Lung (tissue), 12 donors: ENCODE measurements around the gene ADNP2. TPM values are rescaled to one million over a fixed set of nuclear protein-coding genes. Genes with fewer than 3 reads are reported as not detected.

Experiments
- ATAC-seq: fragments of 200-7000 bp; cut with Tn5 transposase; one replicate; pipeline ENCODE4 v1.9.1; 2020; ENCODE audit warnings: moderate number of reproducible peaks; ENCODE audit not compliant: insufficient read depth, low FRiP score
- DNase-seq, 3 donors: peaks; one replicate each; pipeline ENCODE4 v3.0.0-alpha.2; 2013 to 2017
- H3K27ac ChIP-seq, 2 donors: one replicate each; pipeline ENCODE4 v1.5.1; 2013; ENCODE audit warnings: mild to moderate bottlenecking in 2 of 2, moderate library complexity in 2 of 2, control low read depth in 1 of 2, inconsistent platforms in 1 of 2, low read depth in 1 of 2, low read length in 1 of 2
- H3K27me3 ChIP-seq, 3 donors: one replicate each; pipeline ENCODE4 v1.5.1; 2013; ENCODE audit warnings: low read length in 2 of 3; ENCODE audit not compliant: control insufficient read depth in 3 of 3, insufficient read depth in 3 of 3
- H3K36me3 ChIP-seq, 4 donors: one replicate each; pipeline ENCODE4 v1.5.1; 2013; ENCODE audit warnings: low read length in 4 of 4, mild to moderate bottlenecking in 1 of 4, moderate library complexity in 1 of 4; ENCODE audit not compliant: control insufficient read depth in 4 of 4, insufficient read depth in 4 of 4
- H3K4me1 ChIP-seq, 5 donors: one replicate each; pipeline ENCODE4 v1.5.1; 2013; ENCODE audit warnings: low read length in 5 of 5, mild to moderate bottlenecking in 2 of 5, moderate library complexity in 1 of 5; ENCODE audit not compliant: control insufficient read depth in 5 of 5, insufficient read depth in 5 of 5
- H3K4me3 ChIP-seq: one replicate; pipeline ENCODE4 v1.5.1; 2013; ENCODE audit warnings: mild to moderate bottlenecking, control low read depth, moderate library complexity
- H3K9ac ChIP-seq, 2 donors: one replicate each; pipeline ENCODE4 v1.5.1; 2013; ENCODE audit warnings: low read length in 2 of 2, control low read depth in 1 of 2; ENCODE audit not compliant: insufficient read depth in 1 of 2
- H3K9me3 ChIP-seq, 4 donors: one replicate each; pipeline ENCODE4 v1.5.1; 2013; ENCODE audit warnings: low read length in 3 of 4, mild to moderate bottlenecking in 1 of 4, moderate library complexity in 1 of 4; ENCODE audit not compliant: control insufficient read depth in 4 of 4, insufficient read depth in 3 of 4
- WGBS, 2 donors: extraction: QIAGEN DNeasy Blood & Tissue Kit; methylation state at CpG; one replicate each; pipeline ENCODE4 v1.1.7; 2013; 5-methylcytosine and 5-hydroxymethylcytosine counted together
- polyA plus RNA-seq, 2 donors: library from polyadenylated mRNA; stranded (reverse); fragments of 200-250 nt; gene quantifications; one replicate each; pipeline ENCODE4 v1.2.1, GENCODE V29; 2013
- total RNA-seq, 2 donors: library from RNA; depleted of rRNA in 1 of 2; stranded (reverse); fragments of >200 nt in 1 of 2; gene quantifications; one replicate each; pipeline ENCODE4 v1.2.1, GENCODE V29; 2014 to 2021
- TF ChIP-seq, protein P1 (sequence below): IDR thresholded peaks from 2 replicates; pipeline ENCODE4 v1.5.1; 2012; ENCODE audit warnings: mild to moderate bottlenecking; ENCODE audit errors: control extremely low read depth, extremely low read depth
- donor health status: control.
- donor health status: control.
- donor health status: Bipolar disorder and iron deficiency.
- donor health status: healthy.
- donor health status: DM: yes; HTN: yes; CAD: no.

Gene ADNP2
- total and polyA plus RNA-seq, 4 donors: 4.9 to 16.3 (median 12.1) TPM

DNA sequence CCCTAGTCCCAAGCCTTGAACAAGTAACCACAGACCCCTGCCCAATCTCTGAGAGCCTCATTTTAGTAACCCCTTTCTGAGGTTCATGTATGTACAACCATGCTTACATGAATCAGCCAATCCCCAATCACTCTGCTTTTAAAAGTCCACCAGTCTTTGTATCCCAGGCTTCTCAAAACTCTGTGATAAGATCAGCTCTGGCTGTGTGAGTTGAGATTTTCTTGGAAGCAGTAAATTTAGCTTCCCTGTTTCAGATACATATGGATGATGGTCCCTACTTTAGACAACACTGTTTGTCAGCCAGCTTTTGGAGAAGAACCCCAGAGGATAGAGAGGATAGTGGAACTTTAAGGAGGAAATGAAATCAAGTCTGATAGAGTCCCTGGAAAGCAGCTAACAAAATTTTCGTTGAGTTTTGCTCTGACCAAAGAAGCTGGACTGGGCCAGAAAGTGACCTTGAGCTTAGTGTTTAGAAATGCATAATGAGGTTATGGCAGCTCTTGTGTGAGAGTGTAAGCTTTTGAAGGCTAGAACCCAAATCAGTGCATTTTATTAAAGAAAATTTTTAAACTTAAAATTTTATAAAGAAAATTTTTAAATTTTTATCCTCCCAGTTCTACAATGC lies 3.7 kb downstream of the ADNP2 start:
- WGBS, 2 donors: 37 to 56% methylated on average over 1 of the region's 1 CpG
- peak in 2 of 3 donors; percentile 29 to 55 for DNase-seq
- H3K9ac ChIP-seq: peak overlapping the region in 1 of 2 donors; percentile 46
- H3K27me3 ChIP-seq: no peaks in the 10 kb centered on the region
- ATAC-seq: no peak
- no peak overlapping the region for H3K27ac ChIP-seq
- TF ChIP-seq, protein P1, sequence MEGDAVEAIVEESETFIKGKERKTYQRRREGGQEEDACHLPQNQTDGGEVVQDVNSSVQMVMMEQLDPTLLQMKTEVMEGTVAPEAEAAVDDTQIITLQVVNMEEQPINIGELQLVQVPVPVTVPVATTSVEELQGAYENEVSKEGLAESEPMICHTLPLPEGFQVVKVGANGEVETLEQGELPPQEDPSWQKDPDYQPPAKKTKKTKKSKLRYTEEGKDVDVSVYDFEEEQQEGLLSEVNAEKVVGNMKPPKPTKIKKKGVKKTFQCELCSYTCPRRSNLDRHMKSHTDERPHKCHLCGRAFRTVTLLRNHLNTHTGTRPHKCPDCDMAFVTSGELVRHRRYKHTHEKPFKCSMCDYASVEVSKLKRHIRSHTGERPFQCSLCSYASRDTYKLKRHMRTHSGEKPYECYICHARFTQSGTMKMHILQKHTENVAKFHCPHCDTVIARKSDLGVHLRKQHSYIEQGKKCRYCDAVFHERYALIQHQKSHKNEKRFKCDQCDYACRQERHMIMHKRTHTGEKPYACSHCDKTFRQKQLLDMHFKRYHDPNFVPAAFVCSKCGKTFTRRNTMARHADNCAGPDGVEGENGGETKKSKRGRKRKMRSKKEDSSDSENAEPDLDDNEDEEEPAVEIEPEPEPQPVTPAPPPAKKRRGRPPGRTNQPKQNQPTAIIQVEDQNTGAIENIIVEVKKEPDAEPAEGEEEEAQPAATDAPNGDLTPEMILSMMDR: no peak
- peaks cover 6 to 18% (median 11%) of the 10 kb centered on the region in 5 donors for H3K4me1 ChIP-seq
- no peaks in the 10 kb centered on the region for H3K9me3 ChIP-seq
- H3K4me3 ChIP-seq: no peak overlapping the region
- H3K36me3 ChIP-seq: peaks cover 0 to 4% (median 2%) of the 10 kb centered on the region in 4 donors

DNA sequence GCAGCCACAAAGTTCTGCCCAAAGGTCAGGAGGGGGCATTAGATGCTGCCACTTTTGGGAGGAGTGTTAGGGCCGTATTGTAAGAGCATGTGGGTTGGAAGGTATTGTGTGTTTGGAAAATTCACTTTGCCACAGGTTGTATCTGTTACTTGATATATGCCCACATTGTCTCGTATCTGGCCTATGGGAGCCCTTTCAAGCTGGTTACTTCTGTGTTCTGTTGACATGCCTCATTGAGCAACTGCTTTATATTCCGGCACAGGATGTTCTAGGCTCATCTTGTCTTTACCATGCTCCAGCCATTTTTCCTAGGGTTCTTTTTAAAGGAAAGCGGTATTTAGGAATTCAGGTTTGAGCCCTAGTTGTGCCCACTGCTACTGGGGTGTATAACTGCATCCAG lies 6.0 kb downstream of the ADNP2 start:
- Histone ChIP-seq H3K4me3 (no peak overlapping the region), H3K9me3 (no peaks in the 10 kb centered on the region), H3K27ac (no peak overlapping the region), H3K4me1 (peaks cover 6 to 18% (median 12%) of the 10 kb centered on the region in 5 donors), H3K9ac (no peak overlapping the region), H3K27me3 (no peaks in the 10 kb centered on the region), H3K36me3 (peaks cover 0 to 17% (median 6%) of the 10 kb centered on the region in 4 donors)
- DNase-seq (no peak), ATAC-seq (no peak)
- WGBS, 2 donors: 74 to 91% methylated on average over 4 of the region's 4 CpGs
- TF ChIP-seq, protein P1: no peak

DNA sequence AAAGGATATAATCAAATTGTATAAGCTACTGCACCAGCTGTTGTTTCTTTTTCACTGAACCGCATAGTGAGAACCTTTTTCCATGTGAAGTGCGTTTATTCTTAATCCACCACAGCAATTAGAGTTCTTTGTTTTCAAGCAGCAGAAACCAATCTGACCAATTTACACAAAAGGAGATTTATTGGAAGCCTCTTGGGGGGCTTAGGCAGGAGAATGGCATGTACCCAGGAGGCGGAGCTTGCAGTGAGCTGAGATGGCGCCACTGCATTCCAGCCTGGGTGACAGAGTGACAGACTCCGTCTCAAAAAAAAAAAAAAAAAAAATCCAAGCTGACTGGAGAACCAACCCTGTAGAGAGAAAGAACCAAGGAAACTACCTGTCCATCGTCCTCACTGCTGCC lies 10.0 kb downstream of the ADNP2 start:
- H3K27me3 ChIP-seq: no peaks in the 10 kb centered on the region
- WGBS, 2 donors: 90% methylated on average over 6 of the region's 6 CpGs
- H3K9me3 ChIP-seq: no peaks in the 10 kb centered on the region
- ATAC-seq (no peak), DNase-seq (no peak)
- H3K27ac ChIP-seq: no peak overlapping the region
- no peak overlapping the region for H3K4me3 ChIP-seq
- TF ChIP-seq, protein P1: no peak
- H3K4me1 ChIP-seq: peaks cover 0 to 9% (median 0%) of the 10 kb centered on the region in 5 donors
- no peak overlapping the region for H3K9ac ChIP-seq
- peaks cover 0 to 17% (median 7%) of the 10 kb centered on the region in 4 donors for H3K36me3 ChIP-seq
